ENCODE results near the gene NACC2. TPM values are rescaled to one million over a fixed set of nuclear protein-coding genes. Genes with fewer than 3 reads are reported as not detected.

Gene NACC2
- total RNA-seq, 1 donor from 2014 or later = 1.6 TPM

DNA sequence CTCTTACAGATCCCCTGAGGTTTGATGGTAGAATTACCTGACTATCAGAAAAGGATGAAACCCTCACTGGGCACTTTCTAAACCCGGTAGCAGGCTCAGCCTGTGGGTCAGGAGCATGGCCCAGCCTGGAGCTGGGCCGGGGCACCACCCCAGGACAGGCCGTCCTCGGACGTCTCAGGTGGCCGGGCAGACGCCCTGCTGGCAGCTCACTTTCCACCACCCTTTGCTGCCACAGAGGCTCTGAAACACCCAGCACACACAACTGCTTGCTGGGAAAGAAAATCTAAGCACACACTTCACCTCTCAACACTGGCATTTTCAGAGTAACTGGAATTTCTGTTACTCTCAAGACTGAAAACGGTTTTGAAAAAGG lies 138.3 kb downstream of the NACC2 start:
- peaks cover 22% of the 10 kb centered on the region for H3K4me1 Mint-ChIP-seq
- no peak overlapping the region for H3K27ac Mint-ChIP-seq
- peaks cover 31% of the 10 kb centered on the region for H3K36me3 Mint-ChIP-seq (ENCODE audit: low read depth)
- ChIA-PET POLR2A (no interaction called here), CTCF (no interaction called here)
- no peaks in the 10 kb centered on the region for H3K27me3 Mint-ChIP-seq
- ATAC-seq (ENCODE audit: low read depth) (no peak), DNase-seq (no peak)
- H3K4me3 Mint-ChIP-seq = no peak overlapping the region
- H3K9me3 Mint-ChIP-seq = no peaks in the 10 kb centered on the region
- TF ChIP-seq, protein P1, sequence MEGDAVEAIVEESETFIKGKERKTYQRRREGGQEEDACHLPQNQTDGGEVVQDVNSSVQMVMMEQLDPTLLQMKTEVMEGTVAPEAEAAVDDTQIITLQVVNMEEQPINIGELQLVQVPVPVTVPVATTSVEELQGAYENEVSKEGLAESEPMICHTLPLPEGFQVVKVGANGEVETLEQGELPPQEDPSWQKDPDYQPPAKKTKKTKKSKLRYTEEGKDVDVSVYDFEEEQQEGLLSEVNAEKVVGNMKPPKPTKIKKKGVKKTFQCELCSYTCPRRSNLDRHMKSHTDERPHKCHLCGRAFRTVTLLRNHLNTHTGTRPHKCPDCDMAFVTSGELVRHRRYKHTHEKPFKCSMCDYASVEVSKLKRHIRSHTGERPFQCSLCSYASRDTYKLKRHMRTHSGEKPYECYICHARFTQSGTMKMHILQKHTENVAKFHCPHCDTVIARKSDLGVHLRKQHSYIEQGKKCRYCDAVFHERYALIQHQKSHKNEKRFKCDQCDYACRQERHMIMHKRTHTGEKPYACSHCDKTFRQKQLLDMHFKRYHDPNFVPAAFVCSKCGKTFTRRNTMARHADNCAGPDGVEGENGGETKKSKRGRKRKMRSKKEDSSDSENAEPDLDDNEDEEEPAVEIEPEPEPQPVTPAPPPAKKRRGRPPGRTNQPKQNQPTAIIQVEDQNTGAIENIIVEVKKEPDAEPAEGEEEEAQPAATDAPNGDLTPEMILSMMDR (IDR thresholded peaks at IDR 0.05) = no peak
- intact Hi-C loops (cut with micrococcal nuclease) = no loop called here

Other genes starting within 250 kb of the NACC2 start
- 16.9 and 23.7 TPM in 2 replicates for gene CAMSAP1, start 187.7 kb downstream of the NACC2 start, total RNA-seq
- 24.3 and 25.5 TPM in 2 replicates for gene UBAC1, start 133.9 kb downstream of the NACC2 start, total RNA-seq
- 23.3 and 23.4 TPM in 2 replicates for gene TMEM250, start 23.6 kb upstream of the NACC2 start, total RNA-seq
- gene LHX3, start 109.8 kb upstream of the NACC2 start, total RNA-seq = 0.17 TPM in 1 of 2 replicates, not detected in the other
- gene QSOX2, start 150.5 kb upstream of the NACC2 start, total RNA-seq = 43.3 and 49.1 TPM in 2 replicates
- gene CCDC187, start 208.8 kb upstream of the NACC2 start, total RNA-seq = 0.51 and 0.69 TPM in 2 replicates
- gene GPSM1, start 232.2 kb upstream of the NACC2 start, total RNA-seq = 1.9 and 2.6 TPM in 2 replicates